ENCODE results near the gene AMPH.
"Not testable (repeated sequence)": the region's sequence is repeated elsewhere in the genome, so short reads cannot be mapped to it uniquely, and the experiment has no call there.

Gene AMPH

GRCh38 chr7:38607466-38607865 is 23.7 kb downstream of the AMPH start:
- no peaks in the 10 kb centered on the region for H3K36me3 ChIP-seq (ENCODE audit: insufficient read depth, low read depth, low read length)
- no peaks in the 10 kb centered on the region for H3K4me1 ChIP-seq (ENCODE audit: insufficient read depth, low read length)
- H3K9ac ChIP-seq (ENCODE audit: low read depth, low read length): no peak overlapping the region
- no peak overlapping the region for H3K27ac ChIP-seq (ENCODE audit: low read length)
- no peaks in the 10 kb centered on the region for H3K27me3 ChIP-seq (ENCODE audit: insufficient read depth, low read length)
- no peak overlapping the region for H3K4me3 ChIP-seq (ENCODE audit: low read length)
- H3K9me3 ChIP-seq (ENCODE audit: insufficient read depth, low read depth, low read length): no peaks in the 10 kb centered on the region

- Histone ChIP-seq H3K27me3 (ENCODE audit: insufficient read depth, low read length) (no peaks in the 10 kb centered on the region), H3K9me3 (ENCODE audit: insufficient read depth, low read depth, low read length) (no peaks in the 10 kb centered on the region), H3K36me3 (ENCODE audit: insufficient read depth, low read depth, low read length) (no peaks in the 10 kb centered on the region), H3K4me1 (ENCODE audit: insufficient read depth, low read length) (no peaks in the 10 kb centered on the region), H3K9ac (ENCODE audit: low read depth, low read length) (no peak overlapping the region), H3K27ac (ENCODE audit: low read length) (no peak overlapping the region), H3K4me3 (ENCODE audit: low read length) (no peak overlapping the region)
These were observed 30.4 kb downstream of the AMPH start for GRCh38 chr7:38600741-38601140.

GRCh38 chr7:38594949-38595348 is 36.2 kb downstream of the AMPH start:
- Histone ChIP-seq H3K4me1 (ENCODE audit: insufficient read depth, low read length) (no peaks in the 10 kb centered on the region), H3K27me3 (ENCODE audit: insufficient read depth, low read length) (no peaks in the 10 kb centered on the region), H3K36me3 (ENCODE audit: insufficient read depth, low read depth, low read length) (no peaks in the 10 kb centered on the region), H3K4me3 (ENCODE audit: low read length) (no peak overlapping the region), H3K9me3 (ENCODE audit: insufficient read depth, low read depth, low read length) (no peaks in the 10 kb centered on the region; the same call in 1 of the 2 replicates), H3K9ac (ENCODE audit: low read depth, low read length) (no peak overlapping the region), H3K27ac (ENCODE audit: low read length) (no peak overlapping the region)

DNA sequence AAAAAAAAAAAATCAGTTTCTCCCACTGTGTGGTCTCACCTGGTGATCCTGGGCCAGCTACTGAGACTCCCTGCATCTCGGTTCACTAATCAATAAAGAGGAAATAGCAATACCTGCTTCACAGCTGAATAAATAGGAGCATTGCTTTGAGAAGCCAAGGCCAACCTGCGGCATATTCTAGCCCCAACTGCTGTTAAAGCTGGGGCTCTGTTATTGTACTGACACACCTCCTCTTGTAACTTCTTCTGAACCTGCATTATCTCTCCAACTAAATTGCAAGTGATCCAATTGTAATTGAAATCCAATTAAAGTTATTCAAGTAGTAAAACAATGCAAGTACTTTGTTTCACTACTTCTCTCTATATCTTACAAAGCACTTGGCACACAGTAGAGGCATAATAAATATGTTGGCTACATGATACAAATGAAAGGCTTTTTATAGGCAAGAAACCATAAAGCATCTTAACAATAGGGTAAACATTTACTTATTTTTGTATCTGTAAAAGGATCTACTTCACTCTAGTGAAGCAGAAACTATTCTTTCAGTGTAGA is 38.4 kb downstream of the AMPH start:
- Histone ChIP-seq H3K9me3 (ENCODE audit: insufficient read depth, low read depth, low read length) (no peaks in the 10 kb centered on the region; the same call in 1 of the 2 replicates), H3K4me3 (ENCODE audit: low read length) (no peak overlapping the region), H3K27me3 (ENCODE audit: insufficient read depth, low read length) (no peaks in the 10 kb centered on the region), H3K9ac (ENCODE audit: low read depth, low read length) (no peak overlapping the region), H3K27ac (ENCODE audit: low read length) (no peak overlapping the region), H3K4me1 (ENCODE audit: insufficient read depth, low read length) (no peaks in the 10 kb centered on the region), H3K36me3 (ENCODE audit: insufficient read depth, low read depth, low read length) (no peaks in the 10 kb centered on the region)

- Histone ChIP-seq H3K4me3 (ENCODE audit: low read length) (no peak overlapping the region), H3K9me3 (ENCODE audit: insufficient read depth, low read depth, low read length) (no peaks in the 10 kb centered on the region), H3K36me3 (ENCODE audit: insufficient read depth, low read depth, low read length) (no peaks in the 10 kb centered on the region), H3K27ac (ENCODE audit: low read length) (no peak overlapping the region), H3K4me1 (ENCODE audit: insufficient read depth, low read length) (no peaks in the 10 kb centered on the region), H3K27me3 (ENCODE audit: insufficient read depth, low read length) (no peaks in the 10 kb centered on the region), H3K9ac (ENCODE audit: low read depth, low read length) (no peak overlapping the region)
These were observed 45.4 kb downstream of the AMPH start for GRCh38 chr7:38585572-38586354.

GRCh38 chr7:38584443-38585210 is 46.5 kb downstream of the AMPH start:
- no peaks in the 10 kb centered on the region for H3K4me1 ChIP-seq (ENCODE audit: insufficient read depth, low read length)
- H3K4me3 ChIP-seq (ENCODE audit: low read length): no peak overlapping the region
- H3K9me3 ChIP-seq (ENCODE audit: insufficient read depth, low read depth, low read length): no peaks in the 10 kb centered on the region
- no peak overlapping the region for H3K27ac ChIP-seq (ENCODE audit: low read length)
- no peaks in the 10 kb centered on the region for H3K27me3 ChIP-seq (ENCODE audit: insufficient read depth, low read length)
- H3K36me3 ChIP-seq (ENCODE audit: insufficient read depth, low read depth, low read length): no peaks in the 10 kb centered on the region
- no peak overlapping the region for H3K9ac ChIP-seq (ENCODE audit: low read depth, low read length)

- no peaks in the 10 kb centered on the region for H3K36me3 ChIP-seq (ENCODE audit: insufficient read depth, low read depth, low read length)
- H3K27ac ChIP-seq (ENCODE audit: low read length): no peak overlapping the region
- H3K27me3 ChIP-seq (ENCODE audit: insufficient read depth, low read length): no peaks in the 10 kb centered on the region
- H3K9me3 ChIP-seq (ENCODE audit: insufficient read depth, low read depth, low read length): no peaks in the 10 kb centered on the region
- no peak overlapping the region for H3K4me3 ChIP-seq (ENCODE audit: low read length)
- no peaks in the 10 kb centered on the region for H3K4me1 ChIP-seq (ENCODE audit: insufficient read depth, low read length)
- no peak overlapping the region for H3K9ac ChIP-seq (ENCODE audit: low read depth, low read length)
These were observed 50.7 kb downstream of the AMPH start for GRCh38 chr7:38580485-38580884.

- Histone ChIP-seq H3K9ac (ENCODE audit: low read depth, low read length) (no peak overlapping the region), H3K36me3 (ENCODE audit: insufficient read depth, low read depth, low read length) (no peaks in the 10 kb centered on the region), H3K4me1 (ENCODE audit: insufficient read depth, low read length) (no peaks in the 10 kb centered on the region), H3K27ac (ENCODE audit: low read length) (no peak overlapping the region), H3K27me3 (ENCODE audit: insufficient read depth, low read length) (no peaks in the 10 kb centered on the region), H3K9me3 (ENCODE audit: insufficient read depth, low read depth, low read length) (no peaks in the 10 kb centered on the region; the same call in 1 of the 2 replicates), H3K4me3 (ENCODE audit: low read length) (no peak overlapping the region)
These were observed 57.1 kb downstream of the AMPH start for GRCh38 chr7:38574086-38574485.

DNA sequence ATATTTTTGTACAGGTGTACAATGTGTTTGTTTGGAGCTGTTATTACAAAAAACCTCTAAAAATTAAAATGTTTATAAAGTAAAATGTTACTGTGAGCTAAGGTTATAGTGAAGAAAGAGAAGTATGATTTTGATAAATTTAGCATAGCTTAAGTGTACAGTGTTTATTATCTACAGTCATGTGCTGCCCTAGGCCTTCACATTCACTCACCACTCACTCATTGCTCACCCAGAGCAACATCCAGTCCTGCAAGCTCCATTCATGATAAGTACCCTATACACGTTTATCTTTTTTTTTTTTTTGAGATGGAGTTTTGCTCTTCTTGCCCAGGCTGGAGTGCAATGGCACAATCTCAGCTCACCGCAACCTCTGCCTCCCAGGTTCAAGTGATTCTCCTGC is 59.6 kb downstream of the AMPH start:
- H3K9me3 ChIP-seq (ENCODE audit: insufficient read depth, low read depth, low read length): not testable (repeated sequence)

DNA sequence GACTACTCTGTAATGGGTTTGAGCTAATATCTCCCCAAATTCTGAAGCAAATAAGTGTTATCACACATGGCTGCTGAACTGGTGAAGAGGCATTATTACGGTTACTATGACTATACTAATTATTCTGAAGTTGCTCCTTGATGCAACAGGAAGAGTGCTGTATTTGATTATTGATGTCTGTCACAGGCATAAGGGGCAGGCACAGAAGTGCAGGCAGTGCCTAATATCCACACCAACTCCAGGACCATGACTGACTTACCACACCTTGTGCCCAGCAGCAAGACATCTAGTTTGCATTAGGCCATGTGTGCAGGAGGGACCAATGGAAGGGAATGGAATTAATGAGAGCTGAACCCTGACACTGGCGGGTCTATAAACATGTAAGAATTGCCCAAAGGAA is 62.7 kb downstream of the AMPH start:
- H3K9ac ChIP-seq (ENCODE audit: low read depth, low read length): no peak overlapping the region
- H3K9me3 ChIP-seq (ENCODE audit: insufficient read depth, low read depth, low read length): no peaks in the 10 kb centered on the region
- no peak overlapping the region for H3K27ac ChIP-seq (ENCODE audit: low read length)
- no peaks in the 10 kb centered on the region for H3K36me3 ChIP-seq (ENCODE audit: insufficient read depth, low read depth, low read length)
- H3K4me3 ChIP-seq (ENCODE audit: low read length): no peak overlapping the region
- H3K27me3 ChIP-seq (ENCODE audit: insufficient read depth, low read length): no peaks in the 10 kb centered on the region
- H3K4me1 ChIP-seq (ENCODE audit: insufficient read depth, low read length): no peaks in the 10 kb centered on the region

More for the DNA sequence above, 59.6 kb downstream of the AMPH start:
- H3K27ac ChIP-seq (ENCODE audit: low read length); H3K9ac ChIP-seq (ENCODE audit: low read depth, low read length); H3K4me3 ChIP-seq (ENCODE audit: low read length); H3K4me1 ChIP-seq (ENCODE audit: insufficient read depth, low read length); H3K36me3 ChIP-seq (ENCODE audit: insufficient read depth, low read depth, low read length); H3K27me3 ChIP-seq (ENCODE audit: insufficient read depth, low read length): not testable (repeated sequence)

DNA sequence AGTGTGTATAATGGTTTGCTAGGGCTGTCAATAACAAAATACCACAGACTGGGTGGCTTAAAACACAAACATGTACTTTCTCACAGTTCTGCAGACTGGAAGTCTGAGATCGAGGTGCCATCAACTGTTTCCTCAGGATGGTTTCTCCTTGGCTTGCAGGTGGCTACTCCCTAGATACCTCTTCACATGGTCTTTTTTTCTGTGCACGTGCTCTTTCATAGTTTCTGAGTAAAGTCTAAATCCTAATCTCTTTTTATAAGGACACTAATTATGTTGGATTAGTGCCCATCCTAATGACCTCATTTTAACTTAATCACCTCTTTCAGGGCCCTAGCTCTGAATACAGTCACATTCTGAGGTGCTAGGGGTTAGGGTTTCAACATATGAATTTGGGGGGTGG is 65.9 kb downstream of the AMPH start:
- Histone ChIP-seq H3K27ac (ENCODE audit: low read length) (no peak overlapping the region), H3K4me1 (ENCODE audit: insufficient read depth, low read length) (no peaks in the 10 kb centered on the region), H3K4me3 (ENCODE audit: low read length) (no peak overlapping the region), H3K27me3 (ENCODE audit: insufficient read depth, low read length) (no peaks in the 10 kb centered on the region), H3K9me3 (ENCODE audit: insufficient read depth, low read depth, low read length) (no peaks in the 10 kb centered on the region), H3K36me3 (ENCODE audit: insufficient read depth, low read depth, low read length) (no peaks in the 10 kb centered on the region), H3K9ac (ENCODE audit: low read depth, low read length) (no peak overlapping the region)

DNA sequence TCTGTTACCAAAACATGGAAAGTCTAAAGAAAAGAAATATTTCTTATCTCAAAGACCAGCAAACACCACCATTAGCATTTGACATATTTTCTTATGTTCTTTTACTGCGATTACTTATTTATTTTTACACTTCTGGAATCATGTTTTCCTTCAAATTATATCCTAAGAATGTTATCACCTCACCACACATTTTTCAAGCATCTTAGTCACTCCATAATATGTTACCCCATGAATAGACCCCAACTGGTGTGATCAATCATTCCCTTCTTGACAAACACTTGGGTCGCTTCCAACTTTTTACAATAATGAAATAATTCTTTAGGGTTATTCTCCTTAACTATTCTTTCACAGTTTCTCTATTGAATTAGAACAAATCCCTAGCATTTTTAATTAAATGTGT is 67.4 kb downstream of the AMPH start:
- Histone ChIP-seq H3K4me3 (ENCODE audit: low read length) (no peak overlapping the region), H3K27ac (ENCODE audit: low read length) (no peak overlapping the region), H3K36me3 (ENCODE audit: insufficient read depth, low read depth, low read length) (no peaks in the 10 kb centered on the region), H3K9me3 (ENCODE audit: insufficient read depth, low read depth, low read length) (no peaks in the 10 kb centered on the region), H3K9ac (ENCODE audit: low read depth, low read length) (no peak overlapping the region), H3K4me1 (ENCODE audit: insufficient read depth, low read length) (no peaks in the 10 kb centered on the region), H3K27me3 (ENCODE audit: insufficient read depth, low read length) (no peaks in the 10 kb centered on the region)

All from iPS-20b (cell line).